ENCODE measurements around the gene PDPK1.
A peak's percentile ranks its signal among the peaks of the same experiment; 100 is the strongest.

Gene PDPK1

DNA sequence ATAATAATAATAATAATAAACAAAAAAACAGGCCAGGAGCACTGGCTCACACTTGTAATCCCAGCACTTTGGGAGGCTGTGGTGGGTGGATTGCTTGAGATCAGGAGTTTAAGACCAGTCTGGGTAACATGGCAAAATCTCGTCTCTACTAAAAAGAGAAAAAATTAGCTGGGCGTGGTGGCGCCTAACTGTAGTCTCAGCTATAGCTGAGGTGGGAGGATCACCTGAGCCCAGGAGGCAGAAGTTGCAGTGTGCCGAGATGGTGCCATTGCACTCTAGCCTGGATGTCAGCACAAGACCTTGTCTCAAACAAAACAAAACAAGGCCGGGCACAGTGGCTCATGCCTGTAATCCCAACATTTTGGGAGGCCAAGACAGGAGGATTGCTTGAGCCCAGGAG is 42.8 kb upstream of the PDPK1 start:
- TF ChIP-seq, protein P1, sequence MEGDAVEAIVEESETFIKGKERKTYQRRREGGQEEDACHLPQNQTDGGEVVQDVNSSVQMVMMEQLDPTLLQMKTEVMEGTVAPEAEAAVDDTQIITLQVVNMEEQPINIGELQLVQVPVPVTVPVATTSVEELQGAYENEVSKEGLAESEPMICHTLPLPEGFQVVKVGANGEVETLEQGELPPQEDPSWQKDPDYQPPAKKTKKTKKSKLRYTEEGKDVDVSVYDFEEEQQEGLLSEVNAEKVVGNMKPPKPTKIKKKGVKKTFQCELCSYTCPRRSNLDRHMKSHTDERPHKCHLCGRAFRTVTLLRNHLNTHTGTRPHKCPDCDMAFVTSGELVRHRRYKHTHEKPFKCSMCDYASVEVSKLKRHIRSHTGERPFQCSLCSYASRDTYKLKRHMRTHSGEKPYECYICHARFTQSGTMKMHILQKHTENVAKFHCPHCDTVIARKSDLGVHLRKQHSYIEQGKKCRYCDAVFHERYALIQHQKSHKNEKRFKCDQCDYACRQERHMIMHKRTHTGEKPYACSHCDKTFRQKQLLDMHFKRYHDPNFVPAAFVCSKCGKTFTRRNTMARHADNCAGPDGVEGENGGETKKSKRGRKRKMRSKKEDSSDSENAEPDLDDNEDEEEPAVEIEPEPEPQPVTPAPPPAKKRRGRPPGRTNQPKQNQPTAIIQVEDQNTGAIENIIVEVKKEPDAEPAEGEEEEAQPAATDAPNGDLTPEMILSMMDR (conservative IDR thresholded peaks at IDR 0.05; ENCODE audit: low read length): no peak
- H3K4me3 ChIP-seq (ENCODE audit: low read length): no peak overlapping the region
- no peak for DNase-seq (ENCODE audit: low read depth)

DNA sequence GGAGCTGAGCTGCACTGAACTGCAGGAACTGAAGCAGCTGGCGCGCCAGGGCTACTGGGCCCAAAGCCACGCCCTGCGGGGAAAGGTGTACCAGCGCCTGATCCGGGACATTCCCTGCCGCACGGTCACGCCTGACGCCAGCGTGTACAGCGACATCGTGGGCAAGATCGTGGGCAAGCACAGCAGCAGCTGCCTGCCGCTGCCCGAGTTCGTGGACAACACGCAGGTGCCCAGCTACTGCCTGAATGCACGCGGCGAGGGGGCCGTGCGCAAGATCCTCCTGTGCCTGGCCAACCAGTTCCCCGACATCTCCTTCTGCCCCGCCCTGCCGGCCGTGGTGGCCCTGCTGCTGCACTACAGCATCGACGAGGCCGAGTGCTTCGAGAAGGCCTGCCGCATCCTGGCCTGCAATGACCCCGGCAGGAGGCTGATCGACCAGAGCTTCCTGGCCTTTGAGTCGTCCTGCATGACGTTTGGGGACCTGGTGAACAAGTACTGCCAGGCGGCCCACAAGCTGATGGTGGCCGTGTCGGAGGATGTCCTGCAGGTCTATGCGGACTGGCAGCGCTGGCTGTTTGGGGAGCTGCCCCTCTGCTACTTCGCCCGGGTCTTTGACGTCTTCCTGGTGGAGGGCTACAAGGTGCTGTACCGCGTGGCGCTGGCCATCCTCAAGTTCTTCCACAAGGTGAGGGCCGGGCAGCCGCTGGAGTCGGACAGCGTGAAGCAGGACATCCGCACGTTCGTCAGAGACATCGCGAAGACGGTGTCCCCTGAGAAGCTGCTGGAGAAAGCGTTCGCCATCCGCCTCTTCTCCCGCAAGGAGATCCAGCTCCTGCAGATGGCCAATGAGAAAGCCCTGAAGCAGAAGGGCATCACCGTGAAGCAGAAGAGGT is 41.4 kb upstream of the PDPK1 start:
- no peak overlapping the region for H3K4me3 ChIP-seq (ENCODE audit: low read length)
- DNase-seq (ENCODE audit: low read depth): no peak
- TF ChIP-seq, protein P1 (conservative IDR thresholded peaks at IDR 0.05; ENCODE audit: low read length): no peak

- DNase-seq (ENCODE audit: low read depth): peak; percentile 58
- H3K4me3 ChIP-seq (ENCODE audit: low read length): no peak overlapping the region
- TF ChIP-seq, protein P1 (conservative IDR thresholded peaks at IDR 0.05; ENCODE audit: low read length): no peak
Measured at GRCh38 chr16:2497116-2497630, 40.6 kb upstream of the PDPK1 start.

DNA sequence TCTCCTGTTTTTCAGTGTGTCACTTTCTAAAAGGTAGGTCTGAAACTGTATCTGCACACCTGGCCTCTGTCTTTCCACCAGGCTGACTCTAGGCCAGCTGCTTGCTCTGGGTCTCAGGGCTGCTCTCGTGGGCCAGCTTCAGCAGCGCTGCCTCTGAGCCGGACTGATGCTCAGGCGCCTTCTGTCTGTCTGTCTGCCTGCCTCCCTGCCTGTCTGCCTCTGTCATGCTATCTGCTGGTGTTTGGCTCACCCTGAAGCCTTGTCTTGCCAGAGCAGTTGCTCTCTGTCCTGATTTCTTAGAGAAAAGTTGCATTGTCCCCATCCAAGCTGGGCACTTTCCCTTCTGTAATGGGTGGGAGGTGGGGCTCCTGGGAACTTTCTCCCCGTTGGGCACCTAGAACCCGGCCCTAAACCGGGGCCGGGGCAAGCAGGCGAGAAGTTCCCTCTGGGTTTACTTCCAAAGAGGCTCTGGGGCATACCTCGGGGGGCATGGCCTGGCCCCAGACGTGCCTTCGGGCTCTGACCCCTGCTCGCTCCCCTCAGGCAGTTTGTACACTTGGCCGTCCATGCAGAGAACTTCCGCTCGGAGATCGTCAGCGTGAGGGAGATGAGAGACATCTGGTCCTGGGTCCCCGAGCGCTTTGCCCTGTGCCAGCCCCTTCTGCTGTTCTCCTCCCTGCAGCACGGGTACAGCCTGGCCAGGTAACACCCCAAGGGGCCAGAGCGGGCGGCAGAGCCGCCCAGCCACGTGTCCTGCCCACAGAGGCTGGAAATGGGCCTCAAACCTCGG is 39.9 kb upstream of the PDPK1 start:
- TF ChIP-seq, protein P1 (conservative IDR thresholded peaks at IDR 0.05; ENCODE audit: low read length): no peak
- no peak for DNase-seq (ENCODE audit: low read depth)
- no peak overlapping the region for H3K4me3 ChIP-seq (ENCODE audit: low read length)

DNA sequence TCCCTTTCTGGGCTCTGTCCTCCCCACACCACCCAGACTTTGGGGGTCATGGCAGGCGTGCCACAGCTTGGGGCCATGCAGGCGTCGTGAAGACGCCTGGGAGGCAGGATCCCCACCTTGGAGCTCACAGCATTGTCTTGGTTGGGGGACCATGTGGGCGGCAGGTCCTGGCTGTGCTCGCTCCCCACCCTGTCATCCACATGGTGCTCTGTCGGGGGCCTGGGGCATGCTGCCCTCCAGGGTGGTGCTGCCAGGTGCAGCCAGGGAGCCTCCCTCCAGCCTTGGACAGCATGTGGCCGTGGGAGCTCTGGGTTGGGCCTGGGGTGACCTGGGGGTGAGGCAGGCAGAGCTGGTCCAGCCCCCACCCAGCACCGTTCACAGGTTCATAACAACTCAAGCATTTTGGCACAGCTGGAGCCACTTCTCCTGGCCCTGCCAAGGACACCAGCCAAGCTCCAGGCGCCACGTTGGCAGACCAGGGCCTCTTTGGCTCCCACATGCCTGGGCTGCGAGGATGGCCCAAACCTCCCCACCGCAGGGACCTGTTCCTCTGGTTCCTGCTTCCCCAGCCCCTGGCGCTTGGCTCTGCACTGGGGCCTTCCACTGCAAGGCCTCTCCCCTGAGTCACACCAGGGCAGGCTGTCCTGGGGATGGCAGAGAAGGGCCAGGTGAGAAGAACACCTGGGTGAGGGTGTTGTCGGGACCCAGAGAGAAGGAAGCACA is 39.1 kb upstream of the PDPK1 start:
- H3K4me3 ChIP-seq (ENCODE audit: low read length): no peak overlapping the region
- TF ChIP-seq, protein P1 (conservative IDR thresholded peaks at IDR 0.05; ENCODE audit: low read length): no peak
- DNase-seq (ENCODE audit: low read depth): no peak

GRCh38 chr16:2499454-2499853 is 38.4 kb upstream of the PDPK1 start:
- no peak for DNase-seq (ENCODE audit: low read depth)

More at GRCh38 chr16:2499454-2499853, 38.4 kb upstream of the PDPK1 start:
- no peak overlapping the region for H3K4me3 ChIP-seq (ENCODE audit: low read length)
- TF ChIP-seq, protein P1 (conservative IDR thresholded peaks at IDR 0.05; ENCODE audit: low read length): no peak
